GM12872 (cell line): ENCODE data around the gene PAX9.

Source experiments
- TF ChIP-seq, protein P1 (sequence below): IDR thresholded peaks from 3 replicates; pipeline ENCODE4 v1.5.1; 2011; ENCODE audit warnings: low read depth, mild to moderate bottlenecking, low read length, moderate library complexity; ENCODE audit not compliant: insufficient read depth

Gene PAX9

DNA sequence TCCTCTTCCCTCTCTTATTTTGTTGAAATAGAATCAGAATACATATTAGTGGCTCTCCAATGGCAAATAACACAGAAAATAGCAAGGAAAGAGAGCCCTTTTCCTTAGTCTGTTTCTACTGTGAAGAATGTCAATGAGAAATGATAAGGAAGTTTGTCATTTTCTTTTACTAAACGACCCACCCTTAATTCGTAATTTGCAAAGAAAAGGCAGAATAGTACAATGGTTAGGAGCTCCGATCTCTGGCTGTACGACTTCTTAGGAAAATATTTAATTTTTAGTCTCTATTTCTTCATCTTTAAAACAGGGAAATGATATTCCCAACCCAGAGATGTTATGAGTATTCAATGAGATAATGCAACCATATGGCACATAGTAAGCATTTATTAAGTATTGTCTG lies 6.0 kb downstream of the PAX9 start:
- TF ChIP-seq, protein P1, sequence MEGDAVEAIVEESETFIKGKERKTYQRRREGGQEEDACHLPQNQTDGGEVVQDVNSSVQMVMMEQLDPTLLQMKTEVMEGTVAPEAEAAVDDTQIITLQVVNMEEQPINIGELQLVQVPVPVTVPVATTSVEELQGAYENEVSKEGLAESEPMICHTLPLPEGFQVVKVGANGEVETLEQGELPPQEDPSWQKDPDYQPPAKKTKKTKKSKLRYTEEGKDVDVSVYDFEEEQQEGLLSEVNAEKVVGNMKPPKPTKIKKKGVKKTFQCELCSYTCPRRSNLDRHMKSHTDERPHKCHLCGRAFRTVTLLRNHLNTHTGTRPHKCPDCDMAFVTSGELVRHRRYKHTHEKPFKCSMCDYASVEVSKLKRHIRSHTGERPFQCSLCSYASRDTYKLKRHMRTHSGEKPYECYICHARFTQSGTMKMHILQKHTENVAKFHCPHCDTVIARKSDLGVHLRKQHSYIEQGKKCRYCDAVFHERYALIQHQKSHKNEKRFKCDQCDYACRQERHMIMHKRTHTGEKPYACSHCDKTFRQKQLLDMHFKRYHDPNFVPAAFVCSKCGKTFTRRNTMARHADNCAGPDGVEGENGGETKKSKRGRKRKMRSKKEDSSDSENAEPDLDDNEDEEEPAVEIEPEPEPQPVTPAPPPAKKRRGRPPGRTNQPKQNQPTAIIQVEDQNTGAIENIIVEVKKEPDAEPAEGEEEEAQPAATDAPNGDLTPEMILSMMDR: no peak

DNA sequence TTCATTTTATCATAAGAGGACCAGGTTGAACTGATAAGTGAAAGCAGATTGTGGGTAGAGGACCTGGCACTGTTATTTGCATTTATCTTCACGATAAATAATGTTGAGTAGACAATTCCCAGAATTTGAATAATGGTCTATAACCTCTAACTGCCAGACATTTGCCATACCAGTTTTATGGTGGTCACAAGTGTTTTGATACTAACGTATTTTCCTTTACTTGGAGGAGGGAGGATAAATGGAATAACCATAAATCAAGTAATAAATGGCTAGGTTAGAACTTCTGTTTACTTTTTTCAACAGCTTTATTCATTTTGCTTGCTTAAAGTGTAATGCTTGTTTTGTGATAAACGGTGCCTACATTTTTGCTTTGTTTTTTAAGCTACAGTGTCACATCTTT lies 9.5 kb downstream of the PAX9 start:
- TF ChIP-seq, protein P1: no peak

DNA sequence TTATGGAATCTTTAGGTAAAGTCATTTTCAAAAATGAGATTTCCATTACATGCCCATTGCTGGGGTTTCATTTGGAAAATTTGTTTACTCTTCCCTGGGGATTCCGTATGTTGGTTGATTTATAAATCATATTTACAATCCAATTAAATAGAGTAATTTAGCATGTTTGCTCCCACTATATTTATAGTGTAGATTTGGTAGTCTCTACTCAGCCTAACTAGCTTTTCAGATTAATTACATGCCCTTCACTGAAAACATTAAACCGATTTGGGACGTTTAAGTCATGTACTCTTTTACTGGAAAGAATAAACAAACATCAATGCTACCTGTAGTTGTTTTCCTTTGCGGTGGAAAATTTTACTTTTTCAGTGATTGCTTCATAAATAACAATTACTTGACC lies 10.4 kb downstream of the PAX9 start:
- TF ChIP-seq, protein P1: no peak

DNA sequence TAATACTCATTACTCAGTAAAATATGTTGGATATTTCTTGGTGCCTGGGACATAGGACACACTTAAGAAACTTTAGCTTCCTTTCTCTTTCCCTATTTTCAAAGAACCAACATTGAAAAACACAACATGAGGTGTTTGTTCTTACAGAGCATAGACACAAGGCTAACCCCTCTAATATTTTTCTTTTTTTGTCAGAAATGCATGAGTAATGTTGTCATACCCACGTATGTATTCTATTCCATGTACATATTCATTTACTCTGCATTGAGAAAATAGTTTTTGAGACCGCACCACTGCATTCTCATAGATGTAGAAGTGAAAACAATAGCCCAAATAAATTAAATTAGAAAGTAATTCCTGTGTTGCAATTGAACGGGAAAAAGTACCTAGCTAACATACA lies 13.0 kb downstream of the PAX9 start:
- TF ChIP-seq, protein P1: no peak

DNA sequence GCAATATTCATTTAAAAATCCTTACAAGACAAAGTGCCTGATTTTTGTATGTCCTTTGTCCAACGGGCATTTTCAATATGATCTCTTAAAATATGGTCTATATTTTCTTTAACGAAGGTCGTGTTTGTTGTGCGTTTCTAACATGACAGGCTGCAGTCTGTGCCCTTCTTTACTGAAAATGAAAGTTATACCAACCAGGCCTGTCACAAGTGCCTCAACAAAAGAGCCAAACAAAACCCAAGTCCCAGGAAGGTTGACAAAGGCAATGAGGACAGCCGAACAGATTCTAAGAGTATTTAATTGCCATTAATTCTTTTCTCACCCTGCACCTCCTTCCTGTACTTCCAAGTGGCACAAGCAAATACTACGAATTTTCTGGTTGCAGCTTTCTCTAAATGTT lies 13.9 kb downstream of the PAX9 start:
- TF ChIP-seq, protein P1: no peak

DNA sequence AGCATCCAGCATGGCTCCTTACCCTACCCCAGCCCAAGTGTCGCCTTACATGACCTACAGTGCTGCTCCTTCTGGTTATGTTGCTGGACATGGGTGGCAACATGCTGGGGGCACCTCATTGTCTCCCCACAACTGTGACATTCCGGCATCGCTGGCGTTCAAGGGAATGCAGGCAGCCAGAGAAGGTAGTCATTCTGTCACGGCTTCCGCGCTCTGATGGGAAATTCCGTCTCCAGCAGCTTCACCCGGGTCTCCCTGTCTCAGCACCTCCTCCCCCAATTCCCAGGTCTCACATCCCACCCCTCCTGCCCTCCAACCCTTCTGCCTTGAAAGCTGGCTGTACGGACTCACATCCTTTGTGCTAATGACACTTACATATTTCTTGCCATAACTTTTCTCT lies 14.6 kb downstream of the PAX9 start:
- TF ChIP-seq, protein P1: no peak

DNA sequence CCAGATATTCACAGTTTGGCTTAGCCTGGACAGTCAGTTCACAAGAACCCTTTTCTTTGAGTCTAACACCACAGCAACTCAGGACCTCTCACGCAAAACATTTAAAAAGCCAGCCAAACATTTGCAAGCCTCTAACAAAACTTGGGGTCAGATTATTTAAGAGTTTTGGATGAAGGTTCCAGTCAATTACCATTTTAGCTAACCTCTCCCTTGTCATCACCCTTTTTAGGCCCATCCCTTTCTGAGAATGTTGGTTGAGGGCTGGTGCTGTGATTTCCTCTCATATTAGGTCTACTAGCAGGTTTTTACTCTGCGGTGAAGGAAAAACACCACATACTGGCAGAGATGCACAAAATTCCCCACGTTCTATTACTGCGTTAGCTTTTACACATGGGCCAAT lies 20.7 kb downstream of the PAX9 start:
- TF ChIP-seq, protein P1: no peak
